ENCODE measurements around the gene HMX2.
A peak's percentile ranks its signal among the peaks of the same experiment; 100 is the strongest.

Gene HMX2

GRCh38 chr10:123139165-123139520 lies 8.8 kb upstream of the HMX2 start:
- H2BK5ac ChIP-seq (ENCODE audit: low read length): no peak overlapping the region
- no peak overlapping the region for H3K27ac ChIP-seq (replicated peaks; ENCODE audit: low read length)
- no peak overlapping the region for H4K91ac ChIP-seq (ENCODE audit: low read depth, low read length, poor library complexity)
- peaks cover 0 to 2% of the 10 kb centered on the region in 2 donors for H3K9me3 ChIP-seq (replicated peaks in 1 of 2; ENCODE audit: control insufficient read depth in 2 of 2, insufficient read depth in 1 of 2, low read depth in 1 of 2, low read length in 2 of 2)
- H3K4me3 ChIP-seq (ENCODE audit: low read length in 2 of 2): no peak overlapping the region
- peaks cover 65 to 99% (median 98%) of the 10 kb centered on the region in 3 experiments for H3K27me3 ChIP-seq (ENCODE audit: control insufficient read depth in 3 of 3, insufficient read depth in 3 of 3, low read depth in 1 of 3, low read length in 3 of 3)
- no peak overlapping the region for H3K14ac ChIP-seq (ENCODE audit: low read length)
- no peak overlapping the region for H2BK120ac ChIP-seq (ENCODE audit: low read depth, low read length)
- H3K79me1 ChIP-seq (ENCODE audit: low read depth, low read length): no peaks in the 10 kb centered on the region
- H3K9ac ChIP-seq (ENCODE audit: low read depth, low read length, poor library complexity): no peak overlapping the region
- H2BK15ac ChIP-seq (ENCODE audit: low read length): no peak overlapping the region
- H3K23ac ChIP-seq (ENCODE audit: low read depth, low read length, poor library complexity): no peak overlapping the region
- H4K8ac ChIP-seq (ENCODE audit: low read depth, low read length): no peak overlapping the region
- H3K36me3 ChIP-seq (replicated peaks in 1 of 2; ENCODE audit: control insufficient read depth in 2 of 2, insufficient read depth in 2 of 2, low read length in 2 of 2): no peaks in the 10 kb centered on the region
- H3K4me2 ChIP-seq (ENCODE audit: insufficient read depth, low read length, poor library complexity, severe bottlenecking): no peak overlapping the region
- peak overlapping the region; percentile 50 for H2AFZ ChIP-seq (ENCODE audit: low read length)
- peaks cover 8 to 12% of the 10 kb centered on the region in 2 donors for H3K4me1 ChIP-seq (ENCODE audit: control insufficient read depth in 2 of 2, insufficient read depth in 1 of 2, low read depth in 1 of 2, low read length in 2 of 2)
- H2BK12ac ChIP-seq (ENCODE audit: low read length): no peak overlapping the region
- no peak for DNase-seq (ENCODE audit: low spot score)
- H3K18ac ChIP-seq (ENCODE audit: low read length): no peak overlapping the region
- H3K4ac ChIP-seq (ENCODE audit: low read length): no peak overlapping the region
- no CpG with 5 or more reads among the region's 7 CpGs for whole genome bisulfite sequencing, 2 donors (ENCODE audit: extremely low coverage in 2 of 2, insufficient read length in 2 of 2, insufficient replicate concordance in 1 of 2)
- H2AK5ac ChIP-seq (ENCODE audit: low read depth, low read length): no peak overlapping the region

GRCh38 chr10:123139521-123140163 lies 8.3 kb upstream of the HMX2 start:
- H3K79me1 ChIP-seq (ENCODE audit: low read depth, low read length): no peaks in the 10 kb centered on the region
- H3K9me3 ChIP-seq (replicated peaks in 1 of 2; ENCODE audit: control insufficient read depth in 2 of 2, insufficient read depth in 1 of 2, low read depth in 1 of 2, low read length in 2 of 2): peaks cover 0 to 2% of the 10 kb centered on the region in 2 donors
- no peaks in the 10 kb centered on the region for H3K36me3 ChIP-seq (replicated peaks in 1 of 2; ENCODE audit: control insufficient read depth in 2 of 2, insufficient read depth in 2 of 2, low read length in 2 of 2)
- H3K27ac ChIP-seq (replicated peaks; ENCODE audit: low read length): no peak overlapping the region
- no peak overlapping the region for H4K8ac ChIP-seq (ENCODE audit: low read depth, low read length)
- no peak overlapping the region for H2AK5ac ChIP-seq (ENCODE audit: low read depth, low read length)
- H3K27me3 ChIP-seq (ENCODE audit: control insufficient read depth in 3 of 3, insufficient read depth in 3 of 3, low read depth in 1 of 3, low read length in 3 of 3): peaks cover 63 to 99% (median 98%) of the 10 kb centered on the region in 3 experiments
- no peak overlapping the region for H3K9ac ChIP-seq (ENCODE audit: low read depth, low read length, poor library complexity)
- no CpG with 5 or more reads among the region's 32 CpGs for whole genome bisulfite sequencing, 2 donors (ENCODE audit: extremely low coverage in 2 of 2, insufficient read length in 2 of 2, insufficient replicate concordance in 1 of 2)
- no peak overlapping the region for H3K4ac ChIP-seq (ENCODE audit: low read length)
- H3K4me1 ChIP-seq (ENCODE audit: control insufficient read depth in 2 of 2, insufficient read depth in 1 of 2, low read depth in 1 of 2, low read length in 2 of 2): peaks cover 8 to 12% of the 10 kb centered on the region in 2 donors
- peak overlapping the region in 1 of 2 donors; percentile 1 for H3K4me3 ChIP-seq (ENCODE audit: low read length in 2 of 2)
- no peak overlapping the region for H2BK15ac ChIP-seq (ENCODE audit: low read length)
- no peak overlapping the region for H2BK12ac ChIP-seq (ENCODE audit: low read length)
- no peak overlapping the region for H4K91ac ChIP-seq (ENCODE audit: low read depth, low read length, poor library complexity)
- H2BK5ac ChIP-seq (ENCODE audit: low read length): no peak overlapping the region
- H3K18ac ChIP-seq (ENCODE audit: low read length): peak overlapping the region; percentile 20
- H2BK120ac ChIP-seq (ENCODE audit: low read depth, low read length): no peak overlapping the region
- H3K14ac ChIP-seq (ENCODE audit: low read length): no peak overlapping the region
- no peak overlapping the region for H3K23ac ChIP-seq (ENCODE audit: low read depth, low read length, poor library complexity)
- no peak for DNase-seq (ENCODE audit: low spot score)
- H3K4me2 ChIP-seq (ENCODE audit: insufficient read depth, low read length, poor library complexity, severe bottlenecking): peak overlapping the region; percentile 46
- peak overlapping the region; percentile 50 for H2AFZ ChIP-seq (ENCODE audit: low read length)

DNA sequence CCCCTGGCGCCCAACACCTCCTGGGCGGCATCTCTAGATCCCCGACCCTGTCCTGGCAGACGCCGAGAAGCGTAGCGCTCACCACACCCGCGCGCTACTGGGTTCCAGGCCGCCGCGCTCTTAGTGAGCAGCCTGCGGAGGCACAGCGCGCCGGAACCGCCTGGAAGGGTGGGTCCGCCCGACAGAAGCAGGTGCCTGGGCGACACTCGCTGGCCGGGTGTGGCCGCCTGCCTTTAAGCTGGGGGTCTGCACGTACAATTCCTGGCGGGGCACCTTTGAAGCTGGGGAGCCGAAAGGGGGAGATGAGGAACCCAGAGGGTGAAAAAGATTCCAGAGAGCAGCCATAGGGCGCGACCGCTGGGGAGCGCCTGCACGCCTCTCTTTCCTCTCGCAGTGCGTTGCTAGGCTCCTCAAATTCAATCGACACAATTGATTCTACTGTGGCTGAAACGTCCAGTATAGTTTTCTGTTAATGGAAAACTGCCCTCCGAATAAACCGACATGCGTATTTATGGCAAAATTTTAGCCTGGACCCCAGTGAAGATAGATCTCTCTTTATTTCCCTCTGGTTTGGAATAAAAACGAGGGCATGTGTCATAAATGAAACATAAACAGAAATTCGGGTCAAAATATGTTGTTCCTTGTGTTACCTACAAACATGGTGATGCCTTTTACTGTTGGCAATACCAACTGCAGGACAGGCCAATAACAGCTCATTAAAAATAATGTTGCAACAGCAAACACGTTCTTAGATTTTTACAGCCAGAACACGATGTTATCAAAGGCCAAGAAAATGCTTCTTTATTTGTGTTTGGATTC lies 7.6 kb upstream of the HMX2 start:
- no peak overlapping the region for H3K27ac ChIP-seq (replicated peaks; ENCODE audit: low read length)
- no peaks in the 10 kb centered on the region for H3K36me3 ChIP-seq (replicated peaks in 1 of 2; ENCODE audit: control insufficient read depth in 2 of 2, insufficient read depth in 2 of 2, low read length in 2 of 2)
- no peak overlapping the region for H2BK12ac ChIP-seq (ENCODE audit: low read length)
- H3K4me1 ChIP-seq (ENCODE audit: control insufficient read depth in 2 of 2, insufficient read depth in 1 of 2, low read depth in 1 of 2, low read length in 2 of 2): peaks cover 8 to 9% of the 10 kb centered on the region in 2 donors
- no peak overlapping the region for H3K23ac ChIP-seq (ENCODE audit: low read depth, low read length, poor library complexity)
- no peak overlapping the region for H2BK120ac ChIP-seq (ENCODE audit: low read depth, low read length)
- H3K14ac ChIP-seq (ENCODE audit: low read length): no peak overlapping the region
- peak overlapping the region; percentile 35 for H3K4me2 ChIP-seq (ENCODE audit: insufficient read depth, low read length, poor library complexity, severe bottlenecking)
- H2BK15ac ChIP-seq (ENCODE audit: low read length): no peak overlapping the region
- H3K9me3 ChIP-seq (replicated peaks in 1 of 2; ENCODE audit: control insufficient read depth in 2 of 2, insufficient read depth in 1 of 2, low read depth in 1 of 2, low read length in 2 of 2): peaks cover 0 to 2% of the 10 kb centered on the region in 2 donors
- H3K27me3 ChIP-seq (ENCODE audit: control insufficient read depth in 3 of 3, insufficient read depth in 3 of 3, low read depth in 1 of 3, low read length in 3 of 3): peaks cover 63 to 99% (median 98%) of the 10 kb centered on the region in 3 experiments
- no peak for DNase-seq (ENCODE audit: low spot score)
- H2BK5ac ChIP-seq (ENCODE audit: low read length): no peak overlapping the region
- no peak overlapping the region for H2AK5ac ChIP-seq (ENCODE audit: low read depth, low read length)
- no peak overlapping the region for H3K4me3 ChIP-seq (ENCODE audit: low read length in 2 of 2)
- peaks cover 2% of the 10 kb centered on the region for H3K79me1 ChIP-seq (ENCODE audit: low read depth, low read length)
- H2AFZ ChIP-seq (ENCODE audit: low read length): peak overlapping the region; percentile 50
- no peak overlapping the region for H3K9ac ChIP-seq (ENCODE audit: low read depth, low read length, poor library complexity)
- no peak overlapping the region for H4K91ac ChIP-seq (ENCODE audit: low read depth, low read length, poor library complexity)
- no peak overlapping the region for H4K8ac ChIP-seq (ENCODE audit: low read depth, low read length)
- WGBS, 2 donors (ENCODE audit: extremely low coverage in 2 of 2, insufficient read length in 2 of 2, insufficient replicate concordance in 1 of 2): no CpG with 5 or more reads among the region's 43 CpGs
- peak overlapping the region; percentile 20 for H3K18ac ChIP-seq (ENCODE audit: low read length)
- H3K4ac ChIP-seq (ENCODE audit: low read length): no peak overlapping the region

DNA sequence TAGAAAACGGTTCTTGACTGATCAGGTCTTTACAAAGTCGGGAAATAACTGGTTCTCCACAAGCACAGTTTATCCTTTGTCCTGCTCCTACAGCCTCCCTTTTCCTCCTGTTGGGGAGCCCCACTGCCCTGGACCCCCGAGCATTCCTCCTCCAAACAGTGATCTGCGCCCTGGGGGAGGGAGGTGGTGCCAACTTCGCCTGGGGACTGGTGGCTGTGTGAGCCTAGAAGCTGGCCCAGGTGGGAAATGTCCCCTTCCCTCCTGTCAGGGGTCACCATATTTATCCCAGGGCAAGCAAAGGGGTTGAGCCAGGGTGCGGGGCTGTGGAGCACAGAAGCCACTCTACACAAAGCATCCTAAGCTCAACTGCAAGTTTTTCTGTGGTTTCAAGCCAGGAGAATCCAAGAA lies 6.9 kb upstream of the HMX2 start:
- no peak overlapping the region for H2BK120ac ChIP-seq (ENCODE audit: low read depth, low read length)
- no peak overlapping the region for H2AK5ac ChIP-seq (ENCODE audit: low read depth, low read length)
- no peak overlapping the region for H4K8ac ChIP-seq (ENCODE audit: low read depth, low read length)
- no peak overlapping the region for H3K4me3 ChIP-seq (ENCODE audit: low read length in 2 of 2)
- no peak overlapping the region for H2BK15ac ChIP-seq (ENCODE audit: low read length)
- no peak for DNase-seq (ENCODE audit: low spot score)
- H3K4ac ChIP-seq (ENCODE audit: low read length): no peak overlapping the region
- no peak overlapping the region for H3K4me2 ChIP-seq (ENCODE audit: insufficient read depth, low read length, poor library complexity, severe bottlenecking)
- H3K4me1 ChIP-seq (ENCODE audit: control insufficient read depth in 2 of 2, insufficient read depth in 1 of 2, low read depth in 1 of 2, low read length in 2 of 2): peaks cover 8 to 12% of the 10 kb centered on the region in 2 donors
- H3K9ac ChIP-seq (ENCODE audit: low read depth, low read length, poor library complexity): no peak overlapping the region
- no peak overlapping the region for H4K91ac ChIP-seq (ENCODE audit: low read depth, low read length, poor library complexity)
- peaks cover 2% of the 10 kb centered on the region for H3K79me1 ChIP-seq (ENCODE audit: low read depth, low read length)
- H3K36me3 ChIP-seq (replicated peaks in 1 of 2; ENCODE audit: control insufficient read depth in 2 of 2, insufficient read depth in 2 of 2, low read length in 2 of 2): no peaks in the 10 kb centered on the region
- H3K27ac ChIP-seq (replicated peaks; ENCODE audit: low read length): no peak overlapping the region
- WGBS, 2 donors (ENCODE audit: extremely low coverage in 2 of 2, insufficient read length in 2 of 2, insufficient replicate concordance in 1 of 2): no CpG with 5 or more reads among the region's 6 CpGs
- H2BK5ac ChIP-seq (ENCODE audit: low read length): no peak overlapping the region
- peaks cover 69 to 100% (median 98%) of the 10 kb centered on the region in 3 experiments for H3K27me3 ChIP-seq (ENCODE audit: control insufficient read depth in 3 of 3, insufficient read depth in 3 of 3, low read depth in 1 of 3, low read length in 3 of 3)
- peaks cover 0 to 2% of the 10 kb centered on the region in 2 donors for H3K9me3 ChIP-seq (replicated peaks in 1 of 2; ENCODE audit: control insufficient read depth in 2 of 2, insufficient read depth in 1 of 2, low read depth in 1 of 2, low read length in 2 of 2)
- no peak overlapping the region for H3K14ac ChIP-seq (ENCODE audit: low read length)
- H3K23ac ChIP-seq (ENCODE audit: low read depth, low read length, poor library complexity): no peak overlapping the region
- H2AFZ ChIP-seq (ENCODE audit: low read length): no peak overlapping the region
- no peak overlapping the region for H2BK12ac ChIP-seq (ENCODE audit: low read length)
- no peak overlapping the region for H3K18ac ChIP-seq (ENCODE audit: low read length)
